ENCODE measurements around the gene MAT1A. TPM values are rescaled to one million over a fixed set of nuclear protein-coding genes. Genes with fewer than 3 reads are reported as not detected.
"Not testable (repeated sequence)": the region's sequence is repeated elsewhere in the genome, so short reads cannot be mapped to it uniquely, and the experiment has no call there.

MAT1A gene
- total RNA-seq, 4 donors from 2014 or later: not detected

DNA sequence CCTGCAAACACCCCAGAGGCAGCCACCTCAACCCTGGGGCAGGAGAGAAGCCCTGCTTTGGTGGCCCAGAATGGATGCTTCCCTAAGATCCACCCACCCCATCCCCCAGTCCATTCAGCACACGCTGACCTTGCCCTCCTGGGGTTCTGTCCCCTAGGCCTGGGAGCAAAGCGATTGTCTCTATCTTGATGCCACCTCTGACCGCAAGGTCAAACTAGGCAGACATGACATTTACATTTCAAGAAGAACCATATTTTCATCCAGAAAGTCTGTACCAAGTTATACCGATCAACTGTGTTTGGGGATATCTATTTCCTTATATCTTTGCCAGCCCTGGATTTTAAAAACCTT lies 23.0 kb downstream of the MAT1A start:
- no peak for ATAC-seq (ENCODE audit: low FRiP score)
- no peak for DNase-seq (ENCODE audit: low spot score)
- TF ChIP-seq, protein P1, sequence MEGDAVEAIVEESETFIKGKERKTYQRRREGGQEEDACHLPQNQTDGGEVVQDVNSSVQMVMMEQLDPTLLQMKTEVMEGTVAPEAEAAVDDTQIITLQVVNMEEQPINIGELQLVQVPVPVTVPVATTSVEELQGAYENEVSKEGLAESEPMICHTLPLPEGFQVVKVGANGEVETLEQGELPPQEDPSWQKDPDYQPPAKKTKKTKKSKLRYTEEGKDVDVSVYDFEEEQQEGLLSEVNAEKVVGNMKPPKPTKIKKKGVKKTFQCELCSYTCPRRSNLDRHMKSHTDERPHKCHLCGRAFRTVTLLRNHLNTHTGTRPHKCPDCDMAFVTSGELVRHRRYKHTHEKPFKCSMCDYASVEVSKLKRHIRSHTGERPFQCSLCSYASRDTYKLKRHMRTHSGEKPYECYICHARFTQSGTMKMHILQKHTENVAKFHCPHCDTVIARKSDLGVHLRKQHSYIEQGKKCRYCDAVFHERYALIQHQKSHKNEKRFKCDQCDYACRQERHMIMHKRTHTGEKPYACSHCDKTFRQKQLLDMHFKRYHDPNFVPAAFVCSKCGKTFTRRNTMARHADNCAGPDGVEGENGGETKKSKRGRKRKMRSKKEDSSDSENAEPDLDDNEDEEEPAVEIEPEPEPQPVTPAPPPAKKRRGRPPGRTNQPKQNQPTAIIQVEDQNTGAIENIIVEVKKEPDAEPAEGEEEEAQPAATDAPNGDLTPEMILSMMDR (IDR thresholded peaks at IDR 0.05): no peak

DNA sequence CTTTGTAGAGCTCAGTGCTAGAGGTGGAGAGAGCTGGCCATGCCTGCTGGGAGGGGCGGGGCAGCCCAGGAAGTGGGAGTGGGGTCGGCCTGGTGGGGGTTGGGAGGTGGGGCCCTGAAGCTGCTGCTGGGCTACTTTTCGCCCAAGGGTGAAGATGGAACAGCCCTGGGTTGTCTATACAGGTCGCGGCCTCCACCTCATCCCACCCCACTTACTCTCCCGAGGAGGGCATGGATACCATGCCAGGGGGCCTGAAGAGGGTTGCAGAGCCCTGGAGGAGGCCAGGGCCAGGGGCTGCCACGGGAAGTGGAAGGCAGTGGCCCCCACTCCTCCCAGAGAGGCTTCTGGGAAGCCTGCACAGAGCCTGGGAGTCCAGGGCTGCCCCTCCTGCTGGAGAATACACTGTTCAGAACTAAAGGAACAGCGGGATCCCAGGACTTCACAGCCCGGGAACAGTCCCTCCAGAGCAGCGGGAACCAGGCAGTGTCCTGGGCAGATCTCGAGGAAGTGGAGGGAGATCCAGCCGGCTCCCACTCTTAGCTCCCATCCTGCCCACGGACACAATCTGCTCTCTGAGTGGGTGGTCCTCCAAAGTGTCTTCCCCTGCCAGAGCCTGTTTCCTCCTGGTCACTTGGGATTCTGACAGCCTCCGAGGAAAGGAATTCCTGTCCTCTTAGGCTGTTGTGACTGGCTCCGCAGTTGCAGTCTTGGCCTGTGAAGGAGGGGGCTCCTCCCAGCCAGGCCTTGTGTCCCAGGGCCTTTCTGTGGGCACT lies 23.5 kb downstream of the MAT1A start:
- TF ChIP-seq, protein P1 (IDR thresholded peaks at IDR 0.05): no peak
- DNase-seq (ENCODE audit: low spot score) (no peak), ATAC-seq (ENCODE audit: low FRiP score) (no peak)

DNA sequence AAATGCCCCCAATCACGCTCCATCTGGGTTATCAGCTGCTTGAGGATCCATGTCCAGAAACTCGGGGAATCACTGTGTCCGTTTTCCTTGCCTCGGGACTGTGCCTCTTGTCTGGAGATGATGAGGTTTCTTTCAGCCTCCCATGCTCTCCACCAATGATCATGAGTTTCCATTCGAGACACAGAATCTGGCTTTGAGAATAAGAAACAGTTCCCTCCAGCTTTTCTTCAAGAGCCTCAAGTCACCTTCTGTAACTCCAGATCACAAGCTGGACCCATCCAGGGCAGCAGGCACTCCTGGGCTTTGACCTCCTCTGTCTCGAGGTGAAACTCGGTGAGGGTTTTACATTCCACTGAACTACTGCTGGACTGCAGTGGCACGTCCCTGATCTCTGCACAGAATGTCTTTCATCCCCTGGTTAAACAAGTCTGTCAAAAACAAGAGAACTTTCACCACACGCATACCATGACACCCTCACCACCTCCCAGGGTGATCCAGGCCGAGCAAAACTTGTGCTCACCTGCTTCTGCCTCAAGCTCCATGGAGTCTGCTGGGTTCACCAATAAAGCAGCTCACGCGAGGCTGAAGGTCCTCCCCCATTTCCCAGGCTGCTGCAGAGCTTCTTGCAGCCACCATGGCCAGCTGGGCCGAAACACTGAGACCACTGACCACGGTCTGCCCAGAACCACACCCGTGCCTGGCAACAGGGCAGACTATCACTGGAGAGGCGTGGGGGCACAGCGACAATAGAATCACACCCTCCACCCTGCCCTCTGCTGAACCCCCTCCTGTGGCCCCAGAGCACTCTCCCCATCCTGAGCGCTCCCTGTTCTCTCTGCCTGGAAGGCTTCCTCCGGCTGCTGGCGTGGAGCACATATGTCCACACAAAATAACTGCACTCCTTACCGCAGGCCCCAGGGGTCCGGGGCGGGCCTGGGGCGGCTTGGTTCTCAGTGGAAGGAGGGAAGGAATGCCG lies 25.1 kb downstream of the MAT1A start:
- ATAC-seq (ENCODE audit: low FRiP score): no peak
- TF ChIP-seq, protein P1 (IDR thresholded peaks at IDR 0.05): no peak
- no peak for DNase-seq (ENCODE audit: low spot score)

DNA sequence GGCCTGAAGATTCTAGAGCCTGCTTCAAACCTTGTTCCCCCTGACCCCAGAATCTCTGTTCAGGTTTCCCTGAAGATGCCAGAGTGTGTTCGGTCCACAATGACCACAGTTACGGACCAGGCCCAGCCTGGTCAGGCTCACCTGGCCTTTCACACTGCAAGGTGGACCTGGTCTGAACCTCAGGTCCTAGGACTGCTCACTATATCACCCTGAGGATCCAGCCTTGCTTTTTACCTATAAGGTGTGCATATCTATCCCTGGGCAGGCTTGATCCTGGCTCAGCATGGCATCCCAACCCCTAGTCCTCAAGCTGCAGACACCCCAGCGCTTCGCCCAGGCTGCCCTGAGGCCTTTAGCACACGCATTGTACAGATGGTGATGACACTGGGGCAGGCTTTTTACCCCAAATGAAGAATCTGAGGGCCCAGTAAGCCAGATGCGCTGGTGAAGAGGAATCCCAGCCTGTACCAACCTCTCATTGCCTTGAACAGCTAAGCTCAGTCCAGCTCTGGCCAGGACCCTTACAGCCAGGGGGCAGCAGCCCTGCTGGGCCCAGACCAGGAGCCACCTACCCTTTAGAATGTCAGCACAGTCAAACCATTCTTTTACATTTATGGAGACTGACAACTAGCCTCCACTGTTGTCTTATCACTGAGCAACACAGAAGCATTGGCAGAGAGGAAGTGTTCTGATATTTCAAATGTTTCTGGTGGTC lies 28.0 kb downstream of the MAT1A start:
- no peak for ATAC-seq (ENCODE audit: low FRiP score)
- TF ChIP-seq, protein P1 (IDR thresholded peaks at IDR 0.05): no peak
- DNase-seq (ENCODE audit: low spot score): no peak

DNA sequence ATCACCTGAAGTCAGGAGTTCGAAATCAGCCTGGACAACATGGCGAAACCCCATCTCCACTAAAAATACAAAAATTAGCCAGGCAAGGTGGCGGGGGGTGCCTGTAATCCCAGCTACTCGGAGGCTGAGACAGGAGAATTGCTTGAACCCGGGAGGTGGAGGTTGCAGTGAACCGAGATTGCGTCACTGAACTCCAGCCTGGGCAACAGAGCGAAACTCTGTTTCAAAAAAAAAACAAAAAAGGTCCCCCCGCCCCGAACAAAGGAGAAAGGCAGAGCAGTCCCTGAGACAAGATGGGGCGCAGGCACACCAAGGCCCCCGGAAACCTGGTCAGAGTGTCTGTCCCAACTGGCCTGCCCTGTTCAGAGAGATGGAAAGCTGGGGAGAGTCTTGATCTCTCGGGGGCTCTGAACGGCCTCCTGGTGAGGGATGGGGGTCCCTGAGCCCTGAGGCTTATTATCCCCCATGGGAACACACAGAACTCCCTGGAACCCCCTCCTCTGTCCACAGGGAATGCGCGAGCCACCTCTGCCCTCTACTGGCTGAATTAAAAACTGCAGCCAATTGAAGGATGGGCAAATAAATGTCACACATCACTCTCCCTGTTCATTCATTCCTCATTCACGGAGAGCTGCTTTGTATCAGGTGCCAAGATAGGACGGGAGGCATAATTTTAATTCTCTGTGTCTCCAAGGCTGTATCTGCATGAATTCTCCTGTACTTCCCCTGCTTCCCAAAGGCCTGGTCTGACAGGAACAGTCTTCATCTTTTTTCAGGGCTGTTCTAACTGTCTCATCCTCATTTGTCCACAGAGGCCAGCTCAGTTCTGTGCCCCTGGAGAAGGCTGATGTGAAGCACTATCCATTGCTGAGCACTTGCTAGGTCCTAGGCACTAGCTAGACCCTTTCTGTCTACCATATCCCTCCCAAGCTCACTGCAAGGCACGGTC lies 28.9 kb downstream of the MAT1A start:
- DNase-seq (ENCODE audit: low spot score) (no peak), ATAC-seq (ENCODE audit: low FRiP score) (no peak)
- TF ChIP-seq, protein P1 (IDR thresholded peaks at IDR 0.05): no peak

DNA sequence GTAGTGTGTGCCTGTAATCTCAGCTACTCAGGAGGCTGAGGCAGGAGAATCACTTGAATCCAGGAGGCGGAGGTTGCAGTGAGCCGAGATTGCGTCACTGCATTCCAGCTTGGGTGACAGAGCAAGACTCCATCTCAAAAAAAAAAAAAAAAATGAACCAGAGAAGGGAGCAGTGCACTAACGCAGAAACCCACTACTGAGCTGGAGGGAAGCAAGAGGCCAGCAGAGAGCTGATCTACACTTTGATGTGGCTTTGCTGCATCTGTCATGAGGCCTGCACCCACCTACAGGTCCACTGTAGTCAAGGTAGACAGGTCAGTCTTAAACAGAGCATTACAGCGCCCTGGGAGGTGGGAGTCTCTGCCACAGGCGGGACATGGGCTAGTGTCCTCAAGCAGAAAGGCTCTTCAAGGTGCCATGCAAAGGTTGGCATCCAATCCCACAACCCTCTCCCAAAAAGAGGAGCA lies 30.0 kb downstream of the MAT1A start:
- ATAC-seq (ENCODE audit: low FRiP score): no peak

DNA sequence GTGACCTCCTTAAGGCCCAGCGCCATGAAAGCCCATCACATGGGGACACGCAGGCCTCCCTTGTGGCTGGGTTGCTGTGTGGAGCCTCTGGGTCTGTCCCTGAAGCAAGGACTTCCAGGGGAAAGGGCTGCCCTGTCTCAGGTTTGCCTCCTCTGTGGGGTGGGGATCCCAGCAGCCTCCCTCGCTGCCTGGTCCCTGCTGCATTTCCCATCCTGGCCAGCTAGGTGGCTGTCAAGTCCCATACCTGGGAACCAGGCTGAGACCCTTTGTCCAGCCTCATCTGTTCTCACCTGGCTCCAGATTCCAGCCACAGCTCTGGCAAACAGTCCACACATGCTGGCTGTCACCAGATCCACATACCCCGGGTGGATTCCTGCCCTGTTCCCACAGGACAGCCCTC lies 32.7 kb downstream of the MAT1A start:
- not testable (repeated sequence) for DNase-seq (ENCODE audit: low spot score); ATAC-seq (ENCODE audit: low FRiP score)

More for the DNA sequence above, 30.0 kb downstream of the MAT1A start:
- TF ChIP-seq, protein P1 (IDR thresholded peaks at IDR 0.05): no peak
- no peak for DNase-seq (ENCODE audit: low spot score)

DNA sequence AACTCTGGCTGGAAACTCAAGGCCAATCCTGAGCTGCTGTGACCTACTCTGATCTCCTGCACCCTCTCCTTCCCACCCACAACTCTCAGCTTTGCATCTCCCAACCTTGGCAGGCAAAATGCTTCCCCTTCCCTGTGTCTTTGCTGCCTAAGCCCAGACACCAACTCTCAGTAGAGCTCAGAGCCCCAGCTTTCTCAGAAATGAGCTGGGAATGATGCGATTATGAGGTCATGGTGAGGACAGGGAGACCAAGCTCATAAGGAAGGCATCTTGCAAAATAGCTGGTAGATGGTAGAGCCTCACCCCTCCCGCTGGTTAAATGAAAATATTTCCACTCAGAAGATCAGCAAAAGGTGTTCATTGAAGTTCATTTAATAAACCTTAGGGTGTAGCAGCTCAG lies 34.7 kb downstream of the MAT1A start:
- ATAC-seq (ENCODE audit: low FRiP score); DNase-seq (ENCODE audit: low spot score): not testable (repeated sequence)

DNA sequence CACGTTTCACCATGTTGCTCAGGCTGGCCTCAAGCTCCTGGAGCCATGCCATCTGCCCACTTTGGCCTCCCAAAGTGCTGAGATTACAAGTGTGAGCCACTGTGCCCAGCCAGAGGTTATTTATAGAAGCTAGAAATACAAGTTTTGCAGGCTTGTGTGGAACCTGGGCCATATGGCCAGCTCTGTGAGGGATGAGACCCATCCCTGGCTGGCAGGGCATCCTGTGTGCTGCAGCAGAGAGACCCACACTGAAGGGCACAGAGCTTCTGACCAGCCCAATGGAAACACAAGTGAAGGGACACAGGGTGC lies 35.5 kb downstream of the MAT1A start:
- not testable (repeated sequence) for ATAC-seq (ENCODE audit: low FRiP score); DNase-seq (ENCODE audit: low spot score)
